Epithelial cell of proximal tubule (primary cell): ENCODE measurements around the gene MUC4. TPM values are rescaled to one million over a fixed set of nuclear protein-coding genes. Genes with fewer than 3 reads are reported as not detected.

Experiments used
- DNase-seq: peaks from one replicate; pipeline ENCODE4 v3.0.0-alpha.2; 2011; ENCODE audit warnings: low read depth
- H3K4me3 ChIP-seq: 2 replicates; pipeline ENCODE4 v1.5.1; 2011; ENCODE audit warnings: low read depth, mild to moderate bottlenecking, low read length
- CTCF ChIP-seq: conservative IDR thresholded peaks from 2 replicates; pipeline ENCODE4 v1.5.1; 2012; ENCODE audit warnings: low read depth, mild to moderate bottlenecking, low read length
- total RNA-seq: library from RNA; depleted of rRNA; stranded (reverse); fragments of >200 nt; gene quantifications from 2 replicates; pipeline ENCODE4 v1.2.3, GENCODE V29; 2015

MUC4 gene
- total RNA-seq, 1 donor from 2014 or later: 0.52 TPM

DNA sequence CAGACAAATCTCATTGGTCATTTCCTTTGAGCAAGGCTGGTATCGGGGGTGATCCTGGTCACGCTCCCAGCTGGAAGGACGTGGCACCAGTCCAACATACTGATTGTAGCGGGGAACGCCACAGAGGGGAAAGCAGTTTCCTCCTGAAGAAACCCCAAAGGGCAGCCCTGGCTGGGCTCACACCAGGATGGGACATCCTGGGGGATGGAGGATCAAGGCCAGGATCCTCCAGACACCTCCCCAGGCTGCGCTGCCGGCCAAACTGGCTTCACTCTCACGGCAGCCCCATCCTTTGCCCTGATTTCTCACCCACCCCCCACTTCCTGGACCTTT lies 54.3 kb downstream of the MUC4 start:
- no peak overlapping the region for H3K4me3 ChIP-seq
- TF ChIP-seq CTCF: no peak

DNA sequence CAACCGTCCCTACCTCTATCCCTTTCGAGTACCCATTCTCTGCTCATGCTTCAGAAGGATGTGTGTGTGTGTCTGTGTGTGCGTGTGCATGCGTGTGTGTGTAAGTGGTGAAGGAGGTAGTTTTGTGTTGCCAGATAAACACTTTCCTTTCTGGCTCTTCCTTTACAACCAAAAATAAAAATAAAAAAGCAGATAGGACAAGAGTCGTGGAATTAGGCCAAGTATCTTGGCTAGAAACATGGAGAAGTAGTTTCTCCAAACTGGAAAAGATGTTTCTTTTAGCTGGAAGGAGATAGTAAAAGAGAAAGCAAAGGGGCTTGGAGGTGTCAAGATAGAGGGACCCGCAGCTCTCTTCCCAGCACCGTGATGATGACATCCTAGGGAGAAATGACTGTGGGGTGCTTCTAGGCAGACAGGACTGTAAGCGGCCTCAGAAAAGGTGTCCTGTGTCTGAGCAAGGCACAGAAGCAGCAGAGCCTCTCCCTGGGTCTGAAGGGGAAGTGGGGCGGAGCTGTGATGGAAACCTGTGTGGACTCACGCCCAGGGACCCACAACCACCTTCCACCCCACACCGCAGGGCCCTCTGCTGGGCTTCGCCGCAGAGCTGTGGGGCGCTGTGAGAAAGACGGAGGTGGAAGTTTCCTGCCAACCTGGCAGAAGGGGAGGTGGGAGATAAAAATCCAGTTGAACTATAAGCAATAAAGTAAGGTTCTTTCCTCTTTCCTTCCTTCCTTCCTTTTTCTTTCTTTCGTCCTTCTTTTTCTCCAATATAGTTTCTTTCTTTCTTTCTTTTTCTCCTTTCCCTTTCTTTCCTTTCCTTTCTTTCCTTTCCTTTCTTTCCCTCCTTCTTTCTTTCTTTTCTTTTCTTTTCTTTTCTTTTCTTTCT lies 55.7 kb downstream of the MUC4 start:
- no peak overlapping the region for H3K4me3 ChIP-seq
- TF ChIP-seq CTCF: no peak
- DNase-seq: no peak

More for the DNA sequence above, 54.3 kb downstream of the MUC4 start:
- no peak for DNase-seq

DNA sequence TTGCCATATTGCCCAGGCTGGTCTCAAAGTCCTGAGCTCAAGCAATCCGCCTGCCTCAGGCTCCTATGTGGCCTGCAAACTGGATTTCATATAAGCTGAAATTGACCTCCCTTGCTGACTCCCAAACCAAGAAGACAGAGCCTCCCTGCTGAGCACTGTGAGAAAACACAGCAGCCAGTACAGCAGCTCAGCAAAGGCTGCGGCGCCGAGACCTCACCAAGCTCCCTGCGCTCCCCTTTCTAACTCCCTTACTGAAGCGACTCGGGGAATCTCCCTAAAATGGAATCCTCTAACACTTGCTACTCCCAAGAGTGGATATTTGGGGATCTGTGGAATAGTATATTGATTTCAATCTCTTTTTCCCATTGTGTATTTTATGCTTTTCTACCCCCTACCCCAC lies 56.3 kb downstream of the MUC4 start:
- DNase-seq: no peak
- H3K4me3 ChIP-seq: no peak overlapping the region
- TF ChIP-seq CTCF: no peak

DNA sequence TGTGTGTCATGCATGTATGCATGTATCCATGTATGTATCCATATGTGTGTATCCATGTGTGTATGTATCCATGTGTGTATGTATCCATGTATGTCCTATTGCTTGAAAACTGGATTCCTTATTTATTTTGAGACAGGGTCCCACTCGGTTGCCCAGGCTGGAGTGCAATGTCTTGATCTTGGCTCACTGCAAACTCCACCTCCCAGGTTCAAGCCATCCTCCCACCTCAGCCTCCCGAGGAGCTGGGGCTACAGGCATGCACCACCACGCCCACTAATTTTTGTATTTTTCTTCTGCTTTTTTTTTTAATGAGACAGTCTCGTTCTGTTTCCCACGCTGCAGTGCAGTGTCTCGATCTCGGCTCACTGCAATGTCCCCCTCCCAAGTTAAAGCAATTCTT lies 56.8 kb downstream of the MUC4 start:
- no peak overlapping the region for H3K4me3 ChIP-seq
- no peak for DNase-seq
- TF ChIP-seq CTCF: no peak

GRCh38 chr3:195754141-195754540 lies 57.6 kb downstream of the MUC4 start:
- DNase-seq: no peak
- TF ChIP-seq CTCF: no peak
- no peak overlapping the region for H3K4me3 ChIP-seq

GRCh38 chr3:195753581-195753980 lies 58.1 kb downstream of the MUC4 start:
- TF ChIP-seq CTCF: no peak
- DNase-seq: no peak
- no peak overlapping the region for H3K4me3 ChIP-seq

DNA sequence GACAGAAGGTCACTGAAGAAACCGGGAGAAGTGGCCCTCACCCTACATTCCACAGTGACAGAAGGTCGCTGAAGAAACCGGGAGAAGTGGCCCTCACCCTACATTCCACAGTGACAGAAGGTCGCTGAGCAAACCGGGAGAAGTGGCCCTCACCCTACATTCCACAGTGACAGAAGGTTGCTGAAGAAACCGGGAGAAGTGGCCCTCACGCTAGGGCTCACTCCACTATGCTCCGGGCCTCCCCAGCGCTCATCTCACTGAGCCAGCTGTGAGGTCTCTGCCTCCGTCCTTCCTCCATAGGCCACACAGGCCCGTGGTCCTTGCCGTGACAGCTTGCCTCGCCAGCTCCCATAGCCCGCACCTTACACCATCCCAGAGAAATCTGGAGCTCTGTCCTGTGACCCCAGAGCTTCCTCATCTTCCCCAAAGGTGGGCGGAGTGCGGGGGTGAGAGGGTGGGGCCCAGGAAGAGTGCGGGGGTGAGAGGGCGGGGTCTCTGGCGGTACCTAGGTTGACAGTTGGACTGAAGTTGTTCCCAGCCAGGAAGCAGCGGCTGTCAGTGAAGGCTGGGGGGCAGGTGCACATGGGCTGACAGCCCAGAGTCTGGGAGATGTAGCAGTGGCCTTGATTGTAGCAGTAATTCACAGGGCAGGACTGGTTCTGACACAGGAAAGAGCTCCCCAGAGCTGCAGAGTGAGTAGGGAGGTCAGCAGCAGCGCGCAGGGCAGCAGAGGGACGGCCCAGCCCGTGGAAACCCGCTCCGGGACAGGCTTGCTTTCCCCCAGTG lies 59.0 kb downstream of the MUC4 start:
- no peak for DNase-seq
- no peak for TF ChIP-seq CTCF
- no peak overlapping the region for H3K4me3 ChIP-seq
